ENCODE results near the gene SCAMP4. TPM values are rescaled to one million over a fixed set of nuclear protein-coding genes. Genes with fewer than 3 reads are reported as not detected.
"Not testable (repeated sequence)": the region's sequence is repeated elsewhere in the genome, so short reads cannot be mapped to it uniquely, and the experiment has no call there.

SCAMP4 gene
- total and polyA plus RNA-seq, 9 of the 15 experiments (the other 6 are each of a cell fraction or from before 2014, with no cell fraction given), result 0.81 to 45.9 (median 12.8) TPM

- intact Hi-C loops (cut with micrococcal nuclease); BruUV-seq (replicated peaks); H3K9me3 ChIP-seq (replicated peaks; ENCODE audit: control insufficient read depth, insufficient read depth, low read depth, low read length); H3K27me3 ChIP-seq (ENCODE audit: control insufficient read depth in 2 of 2, insufficient read depth in 2 of 2, low read length in 2 of 2); in situ Hi-C loops (cut with MboI); H4K20me1 ChIP-seq (replicated peaks; ENCODE audit: control insufficient read depth, insufficient read depth, low read length); H2AFZ ChIP-seq (ENCODE audit: low read depth, low read length); H3K9me1 ChIP-seq (ENCODE audit: control insufficient read depth, insufficient read depth, low read length): not testable (repeated sequence)
- peak overlapping the region; percentile 97 for H3K4me2 ChIP-seq (ENCODE audit: insufficient read depth, low read length)
- peak; percentile 76 for FAIRE-seq
- peak overlapping the region; percentile 100 for H3K4me3 ChIP-seq
- ATAC-seq, result peak; percentile 0; the same call in 1 of the 3 replicates
- POLR2A ChIA-PET, result interaction anchor here (0.6 to 2.3 kb wide), 7 partner anchors 8 to 174 kb away, joined by 3 to 24 read pairs (median 4); no protein-coding TSS in a partner anchor
- peak in 1 of 4 experiments; percentile 37 for DNase-seq (ENCODE audit: extremely low read depth in 1 of 4, low spot score in 3 of 4)
- WGBS (ENCODE audit: insufficient coverage, low coverage, missing lambda C conversion rate), result 2% methylated on average over 11 of the region's 11 CpGs
- H3K79me2 ChIP-seq (ENCODE audit: control insufficient read depth, insufficient read depth, low read length), result peaks cover 62% of the 10 kb centered on the region
- peak overlapping the region; percentile 94 for H3K27ac ChIP-seq (ENCODE audit: extremely low read depth, low read depth, low read length)
- peaks cover 37 to 54% of the 10 kb centered on the region in 2 experiments for H3K4me1 ChIP-seq (replicated peaks in 1 of 2; ENCODE audit: control insufficient read depth in 2 of 2, insufficient read depth in 2 of 2, low read length in 2 of 2)
- CTCF ChIA-PET (ENCODE audit: low intra/inter-chr PET ratio), result interaction anchor here (0.6 kb wide), 1 partner anchor 54 kb away, joined by 5 read pairs; no protein-coding TSS in a partner anchor
- peak overlapping the region; percentile 95 to 99 for H3K9ac ChIP-seq (ENCODE audit: insufficient read depth in 1 of 2, low read depth in 2 of 2, low read length in 2 of 2)
- TF ChIP-seq ZSCAN29 (IDR thresholded peaks at IDR 0.05) (peak; percentile 36; the same call in 1 of the 2 replicates), CBFA2T2 (conservative IDR thresholded peaks at IDR 0.05) (0 out of 2 replicates have a peak, but pooled peaks have one; percentile 5)
- peaks cover 35% of the 10 kb centered on the region; the same call in 2 of the 3 replicates for H3K36me3 ChIP-seq (ENCODE audit: control insufficient read depth, insufficient read depth, low read length)
These were observed 29.9 kb upstream of the SCAMP4 start for GRCh38 chr19:1875265-1875645.

GRCh38 chr19:1875646-1876495, 29.3 kb upstream of the SCAMP4 start:
- DNase-seq (ENCODE audit: extremely low read depth in 1 of 4, low spot score in 3 of 4) (peak; percentile 77 to 97 (median 84)), ATAC-seq (peak; percentile 88), FAIRE-seq (peak; percentile 91)
- H3K79me2 ChIP-seq (ENCODE audit: control insufficient read depth, insufficient read depth, low read length), result peaks cover 62% of the 10 kb centered on the region
- H3K4me2 ChIP-seq (ENCODE audit: insufficient read depth, low read length), result peak overlapping the region; percentile 97
- ChIA-PET CTCF (ENCODE audit: low intra/inter-chr PET ratio) (no interaction called here), POLR2A (interaction anchor here (0.6 to 2.3 kb wide), 10 partner anchors 8 to 45 kb away, joined by 3 to 24 read pairs (median 4); no protein-coding TSS in a partner anchor)
- peak overlapping the region; percentile 100 for H3K4me3 ChIP-seq
- H3K27me3 ChIP-seq (ENCODE audit: control insufficient read depth in 2 of 2, insufficient read depth in 2 of 2, low read length in 2 of 2), result no peaks in the 10 kb centered on the region
- intact Hi-C loops (cut with micrococcal nuclease), result no loop called here
- H4K20me1 ChIP-seq (replicated peaks; ENCODE audit: control insufficient read depth, insufficient read depth, low read length), result peaks cover 8% of the 10 kb centered on the region; the same call in 1 of the 2 replicates
- in situ Hi-C loops (cut with MboI), result no loop called here
- peaks cover 33% of the 10 kb centered on the region; the same call in 2 of the 3 replicates for H3K36me3 ChIP-seq (ENCODE audit: control insufficient read depth, insufficient read depth, low read length)
- H3K9me3 ChIP-seq (replicated peaks; ENCODE audit: control insufficient read depth, insufficient read depth, low read depth, low read length), result no peaks in the 10 kb centered on the region
- TSS peak; percentile 71 for BruUV-seq (replicated peaks)
- H3K4me1 ChIP-seq (replicated peaks in 1 of 2; ENCODE audit: control insufficient read depth in 2 of 2, insufficient read depth in 2 of 2, low read length in 2 of 2), result peaks cover 37 to 56% of the 10 kb centered on the region in 2 experiments
- 2% methylated on average over 48 of the region's 87 CpGs for WGBS (ENCODE audit: insufficient coverage, low coverage, missing lambda C conversion rate)
- peak overlapping the region; percentile 95 to 99 for H3K9ac ChIP-seq (ENCODE audit: insufficient read depth in 1 of 2, low read depth in 2 of 2, low read length in 2 of 2)
- H2AFZ ChIP-seq (ENCODE audit: low read depth, low read length), result peak overlapping the region; percentile 86
- no peaks in the 10 kb centered on the region for H3K9me1 ChIP-seq (ENCODE audit: control insufficient read depth, insufficient read depth, low read length)
- peak overlapping the region; percentile 94 for H3K27ac ChIP-seq (ENCODE audit: extremely low read depth, low read depth, low read length)
- TF ChIP-seq RBM22 (IDR thresholded peaks at IDR 0.05; ENCODE audit: low read depth, low read length, poor library complexity, severe bottlenecking) (peak; percentile 85), POU5F1 (IDR thresholded peaks at IDR 0.05; ENCODE audit: borderline replicate concordance, low read depth, low read length, partially characterized antibody) (no peak), OTX1 (CRISPR knock-in tag; IDR thresholded peaks at IDR 0.05) (no peak), ZNF41 (CRISPR knock-in tag; conservative IDR thresholded peaks at IDR 0.05) (no peak), CREM (IDR thresholded peaks at IDR 0.05; ENCODE audit: low read depth) (peak; percentile 94), MAFF (IDR thresholded peaks at IDR 0.05; ENCODE audit: low read length) (no peak), HMGN3 (IDR thresholded peaks at IDR 0.05; ENCODE audit: borderline replicate concordance, extremely low read depth, insufficient read length, low read depth, low read length) (peak; percentile 97), ZFP1 (CRISPR knock-in tag; IDR thresholded peaks at IDR 0.05) (no peak), HDAC1 (IDR thresholded peaks at IDR 0.05) (peak in 1 of 2 experiments; percentile 88; a peak in 2 of 4 replicates), GTF2F1 (IDR thresholded peaks at IDR 0.05; ENCODE audit: low read depth, low read length) (0 out of 2 replicates have a peak, but pooled peaks have one; percentile 42), ZNF644 (tag; IDR thresholded peaks at IDR 0.05; ENCODE audit: low read depth) (no peak), NR2F6 (CRISPR knock-in tag; IDR thresholded peaks at IDR 0.05) (no peak), PTBP1 (IDR thresholded peaks at IDR 0.05; ENCODE audit: low read depth, low read length) (no peak), TRIM28 (IDR thresholded peaks at IDR 0.05) (no peak), STAT5A (IDR thresholded peaks at IDR 0.05; ENCODE audit: borderline replicate concordance, low read length) (no peak)

Measured in K562 (cell line).